Osteocyte (in vitro differentiated cells): ENCODE data around the gene LINGO1. TPM values are rescaled to one million over a fixed set of nuclear protein-coding genes. Genes with fewer than 3 reads are reported as not detected.

ENCODE experiments used
- DNase-seq: peaks from one replicate; pipeline ENCODE4 v3.0.0; 2021; ENCODE audit warnings: mixed read lengths; ENCODE audit not compliant: unreplicated experiment; ENCODE audit errors: extremely low spot score
- H3K27ac Mint-ChIP-seq: one replicate; pipeline ENCODE4 v1.8.0; 2021; ENCODE audit warnings: mild to moderate bottlenecking, mixed read lengths; ENCODE audit not compliant: unreplicated experiment
- H3K27me3 Mint-ChIP-seq: one replicate; pipeline ENCODE4 v1.8.0; 2021; ENCODE audit warnings: mixed read lengths; ENCODE audit not compliant: unreplicated experiment
- H3K36me3 Mint-ChIP-seq: one replicate; pipeline ENCODE4 v1.8.0; 2021; ENCODE audit warnings: mixed read lengths; ENCODE audit not compliant: unreplicated experiment
- H3K4me1 Mint-ChIP-seq: one replicate; pipeline ENCODE4 v1.8.0; 2021; ENCODE audit warnings: mixed read lengths; ENCODE audit not compliant: unreplicated experiment
- H3K4me3 Mint-ChIP-seq: one replicate; pipeline ENCODE4 v1.8.0; 2021; ENCODE audit warnings: mild to moderate bottlenecking, moderate library complexity, mixed read lengths; ENCODE audit not compliant: unreplicated experiment
- H3K9me3 Mint-ChIP-seq: one replicate; pipeline ENCODE4 v1.8.0; 2021; ENCODE audit warnings: mixed read lengths; ENCODE audit not compliant: unreplicated experiment
- CTCF ChIP-seq: fragments of 200-600 bp; sonication (generic); IDR thresholded peaks from 2 replicates; pipeline ENCODE4 v1.5.0; 2021; ENCODE audit warnings: antibody characterized with exemption, mild to moderate bottlenecking, moderate library complexity
- total RNA-seq: library from RNA; stranded (reverse); gene quantifications from 2 replicates; pipeline ENCODE4 v1.2.1, GENCODE V29; 2021

LINGO1 gene
- total RNA-seq, 1 donor from 2014 or later, result 2.4 TPM

GRCh38 chr15:77642793-77643430 lies 10.2 kb upstream of the LINGO1 start:
- H3K9me3 Mint-ChIP-seq, result no peaks in the 10 kb centered on the region
- DNase-seq, result no peak
- no peaks in the 10 kb centered on the region for H3K4me1 Mint-ChIP-seq
- H3K27ac Mint-ChIP-seq, result no peak overlapping the region
- no peak for TF ChIP-seq CTCF
- H3K4me3 Mint-ChIP-seq, result no peak overlapping the region
- peaks cover 24% of the 10 kb centered on the region for H3K27me3 Mint-ChIP-seq
- no peaks in the 10 kb centered on the region for H3K36me3 Mint-ChIP-seq

GRCh38 chr15:77641999-77642398 lies 9.3 kb upstream of the LINGO1 start:
- H3K27me3 Mint-ChIP-seq, result peaks cover 31% of the 10 kb centered on the region
- no peak for TF ChIP-seq CTCF
- no peaks in the 10 kb centered on the region for H3K9me3 Mint-ChIP-seq
- H3K4me3 Mint-ChIP-seq, result no peak overlapping the region
- H3K4me1 Mint-ChIP-seq, result no peaks in the 10 kb centered on the region
- no peaks in the 10 kb centered on the region for H3K36me3 Mint-ChIP-seq
- no peak for DNase-seq
- no peak overlapping the region for H3K27ac Mint-ChIP-seq

- Mint-ChIP-seq H3K9me3 (no peaks in the 10 kb centered on the region), H3K27ac (no peak overlapping the region), H3K36me3 (no peaks in the 10 kb centered on the region), H3K27me3 (peaks cover 42% of the 10 kb centered on the region), H3K4me3 (no peak overlapping the region), H3K4me1 (no peaks in the 10 kb centered on the region)
- no peak for TF ChIP-seq CTCF
- no peak for DNase-seq
Measured at GRCh38 chr15:77640615-77641014, 7.9 kb upstream of the LINGO1 start.

- Mint-ChIP-seq H3K4me3 (no peak overlapping the region), H3K9me3 (no peaks in the 10 kb centered on the region), H3K27ac (no peak overlapping the region), H3K36me3 (no peaks in the 10 kb centered on the region), H3K4me1 (no peaks in the 10 kb centered on the region), H3K27me3 (peaks cover 46% of the 10 kb centered on the region)
- no peak for DNase-seq
- TF ChIP-seq CTCF, result no peak
Measured at GRCh38 chr15:77639431-77639830, 6.7 kb upstream of the LINGO1 start.

GRCh38 chr15:77637851-77638692 lies 5.4 kb upstream of the LINGO1 start:
- H3K36me3 Mint-ChIP-seq, result no peaks in the 10 kb centered on the region
- H3K4me3 Mint-ChIP-seq, result no peak overlapping the region
- TF ChIP-seq CTCF, result no peak

More at GRCh38 chr15:77637851-77638692, 5.4 kb upstream of the LINGO1 start:
- H3K9me3 Mint-ChIP-seq, result no peaks in the 10 kb centered on the region
- no peak overlapping the region for H3K27ac Mint-ChIP-seq
- peaks cover 49% of the 10 kb centered on the region for H3K27me3 Mint-ChIP-seq
- no peak for DNase-seq
- H3K4me1 Mint-ChIP-seq, result peaks cover 10% of the 10 kb centered on the region
